GM23338 (cell line): ENCODE data around the gene BIN1. TPM values are rescaled to one million over a fixed set of nuclear protein-coding genes. Genes with fewer than 3 reads are reported as not detected.

Source experiments
- ATAC-seq: fragments of 200-7000 bp; cut with Tn5 transposase; 3 replicates; pipeline ENCODE4 v1.9.1; 2020
- DNase-seq: peaks from one replicate; pipeline ENCODE4 v3.0.0-alpha.2; 2015; ENCODE audit warnings: low spot score
- H2AFZ ChIP-seq: fragments of 200-600 bp; sonication (generic); 2 replicates; pipeline ENCODE4 v1.8.0; 2016; ENCODE audit warnings: antibody characterized with exemption, mild to moderate bottlenecking, moderate library complexity
- H3F3A ChIP-seq: fragments of 200-600 bp; sonication (generic); replicated peaks from 2 replicates; pipeline ENCODE4 v1.8.0; 2017; ENCODE audit warnings: antibody characterized with exemption, mixed run types, low read depth
- H3K27ac ChIP-seq: fragments of 200-600 bp; sonication (generic); 2 replicates; pipeline ENCODE4 v1.6.1; 2016; ENCODE audit warnings: low read depth
- H3K27me3 ChIP-seq: fragments of 200-600 bp; sonication (generic); 2 replicates; pipeline ENCODE4 v1.8.0; 2016; ENCODE audit warnings: mild to moderate bottlenecking, mixed run types, moderate library complexity; ENCODE audit not compliant: insufficient read depth
- H3K36me3 ChIP-seq: fragments of 200-600 bp; sonication (generic); 2 replicates; pipeline ENCODE4 v1.8.0; 2016; ENCODE audit warnings: mild to moderate bottlenecking; ENCODE audit not compliant: insufficient read depth
- H3K4me1 ChIP-seq: fragments of 200-600 bp; sonication (generic); 2 replicates; pipeline ENCODE4 v1.8.0; 2016; ENCODE audit warnings: mild to moderate bottlenecking, moderate library complexity; ENCODE audit not compliant: insufficient read depth
- H3K4me2 ChIP-seq: fragments of 200-600 bp; sonication (generic); 2 replicates; pipeline ENCODE4 v1.7.1; 2017; ENCODE audit warnings: mixed run types
- H3K4me3 ChIP-seq: fragments of 200-600 bp; sonication (generic); 2 replicates; pipeline ENCODE4 v1.6.1; 2016; ENCODE audit warnings: mixed run types
- H3K79me2 ChIP-seq: fragments of 200-600 bp; sonication (generic); replicated peaks from 2 replicates; pipeline ENCODE4 v1.8.0; 2017; ENCODE audit warnings: mild to moderate bottlenecking; ENCODE audit not compliant: insufficient read depth
- H3K9me2 ChIP-seq: fragments of 200-600 bp; sonication (generic); 2 replicates; pipeline ENCODE4 v1.8.0; 2017; ENCODE audit not compliant: insufficient read depth
- H4K20me1 ChIP-seq: fragments of 200-600 bp; sonication (generic); replicated peaks from 2 replicates; pipeline ENCODE4 v1.8.0; 2017; ENCODE audit warnings: mild to moderate bottlenecking; ENCODE audit not compliant: insufficient read depth
- H3K27ac Mint-ChIP-seq: 2 replicates; pipeline ENCODE4 v1.8.0; 2020; ENCODE audit warnings: inconsistent platforms, mild to moderate bottlenecking, moderate library complexity, mixed read lengths
- H3K27me3 Mint-ChIP-seq: 3 replicates; pipeline ENCODE4 v1.8.0; 2022; ENCODE audit warnings: low read depth, mild to moderate bottlenecking, moderate library complexity, mixed read lengths, inconsistent platforms; ENCODE audit not compliant: insufficient read depth, poor library complexity
- H3K36me3 Mint-ChIP-seq: 3 replicates; pipeline ENCODE4 v1.8.0; 2021; ENCODE audit warnings: low read depth, mild to moderate bottlenecking, inconsistent platforms, moderate library complexity, mixed read lengths
- H3K4me1 Mint-ChIP-seq: 3 replicates; pipeline ENCODE4 v1.8.0; 2020; ENCODE audit warnings: mild to moderate bottlenecking, inconsistent platforms, mixed read lengths
- H3K4me3 Mint-ChIP-seq: 3 replicates; pipeline ENCODE4 v1.8.0; 2021; ENCODE audit warnings: moderate library complexity, mild to moderate bottlenecking, inconsistent platforms, mixed read lengths
- H3K9me3 Mint-ChIP-seq: 3 replicates; pipeline ENCODE4 v1.8.0; 2020; ENCODE audit warnings: moderate library complexity, mild to moderate bottlenecking, inconsistent platforms, mixed read lengths
- EZH2phosphoT487 ChIP-seq: fragments of 200-600 bp; sonication (generic); IDR thresholded peaks from one replicate; pipeline ENCODE4 v1.8.1; 2018; ENCODE audit warnings: antibody characterized with exemption; ENCODE audit not compliant: unreplicated experiment
- JUNB ChIP-seq: IDR thresholded peaks from one replicate; pipeline ENCODE4 v1.6.1; 2016; ENCODE audit warnings: antibody characterized with exemption; ENCODE audit not compliant: unreplicated experiment
- POLR2AphosphoS5 ChIP-seq: IDR thresholded peaks from 2 replicates; pipeline ENCODE4 v1.6.1; 2016; ENCODE audit warnings: antibody characterized with exemption, low read depth
- REST ChIP-seq: IDR thresholded peaks from one replicate; pipeline ENCODE4 v1.6.1; 2018; ENCODE audit warnings: antibody characterized with exemption; ENCODE audit not compliant: unreplicated experiment
- ZNF462 ChIP-seq: fragments of 250-450 bp; sonication (Bioruptor Pico); IDR thresholded peaks from 2 replicates; pipeline ENCODE4 v1.5.0; 2020; ENCODE audit warnings: mild to moderate bottlenecking, moderate library complexity
- polyA plus RNA-seq: library from polyadenylated mRNA; unstranded; fragments of >200 nt; fragmentation: Nextera tagmentation; extraction: Ambion mirVana; gene quantifications from 2 replicates; pipeline ENCODE4 v1.2.1, GENCODE V29; 2016
- total RNA-seq: library from RNA; depleted of rRNA; stranded (reverse); fragments of >200 nt; shearing (Covaris generic); gene quantifications from 2 replicates; pipeline ENCODE4 v1.2.3, GENCODE V29; 2014

Gene BIN1
- total and polyA plus RNA-seq, 2 experiments from 2014 or later: 30.1 to 56.4 TPM

- Histone ChIP-seq H3K4me1 (no peaks in the 10 kb centered on the region), H3K36me3 (no peaks in the 10 kb centered on the region), H3K27ac (no peak overlapping the region), H3K4me2 (no peak overlapping the region), H3F3A (peaks cover 9% of the 10 kb centered on the region), H3K79me2 (no peaks in the 10 kb centered on the region), H2AFZ (no peak overlapping the region), H3K27me3 (no peaks in the 10 kb centered on the region), H3K9me2 (peaks cover 4% of the 10 kb centered on the region; the same call in 1 of the 2 replicates), H3K4me3 (no peak overlapping the region), H4K20me1 (no peaks in the 10 kb centered on the region)
- Mint-ChIP-seq H3K36me3 (no peaks in the 10 kb centered on the region), H3K27me3 (peaks cover 14% of the 10 kb centered on the region), H3K4me1 (no peaks in the 10 kb centered on the region), H3K4me3 (no peak overlapping the region), H3K27ac (no peak overlapping the region), H3K9me3 (0 out of 3 replicates have a peak, but pooled peaks cover 3% of the 10 kb centered on the region)
- DNase-seq (peak; percentile 49), ATAC-seq (peak; percentile 56)
- TF ChIP-seq POLR2AphosphoS5 (no peak), REST (no peak), EZH2phosphoT487 (no peak), JUNB (no peak)
Observed at GRCh38 chr2:127043367-127044164, 63.4 kb downstream of the BIN1 start.

GRCh38 chr2:127041259-127041970 is 65.5 kb downstream of the BIN1 start:
- peaks cover 10% of the 10 kb centered on the region for H3K27me3 Mint-ChIP-seq
- no peak for ATAC-seq
- no peak for TF ChIP-seq ZNF462
- TF ChIP-seq REST: no peak

More at GRCh38 chr2:127041259-127041970, 65.5 kb downstream of the BIN1 start:
- Histone ChIP-seq H3K4me3 (no peak overlapping the region), H2AFZ (no peak overlapping the region), H3K27me3 (no peaks in the 10 kb centered on the region), H3F3A (peaks cover 9% of the 10 kb centered on the region), H3K27ac (no peak overlapping the region), H4K20me1 (no peaks in the 10 kb centered on the region), H3K4me2 (no peak overlapping the region), H3K36me3 (no peaks in the 10 kb centered on the region), H3K9me2 (peaks cover 4% of the 10 kb centered on the region; the same call in 1 of the 2 replicates), H3K79me2 (no peaks in the 10 kb centered on the region), H3K4me1 (no peaks in the 10 kb centered on the region)
- H3K36me3 Mint-ChIP-seq: no peaks in the 10 kb centered on the region
- H3K4me3 Mint-ChIP-seq: no peak overlapping the region
- H3K4me1 Mint-ChIP-seq: no peaks in the 10 kb centered on the region
- no peak overlapping the region for H3K27ac Mint-ChIP-seq
- DNase-seq: no peak
- 0 out of 3 replicates have a peak, but pooled peaks cover 3% of the 10 kb centered on the region for H3K9me3 Mint-ChIP-seq
